Limb (tissue), 2 donors: ENCODE results near the gene RECK.

Experiments
- DNase-seq, 2 donors: peaks; one replicate each; pipeline ENCODE4 v3.0.0-alpha.2; 2016; ENCODE audit errors: extremely low spot score in 2 of 2

RECK gene

GRCh38 chr9:36138496-36138895, 101.8 kb downstream of the RECK start:
- DNase-seq: no peak

GRCh38 chr9:36138901-36139300, 102.2 kb downstream of the RECK start:
- DNase-seq: no peak

- DNase-seq: no peak
Observed at GRCh38 chr9:36140086-36141084, 103.7 kb downstream of the RECK start.

- no peak for DNase-seq
Observed at GRCh38 chr9:36141288-36141687, 104.6 kb downstream of the RECK start.

- no peak for DNase-seq
Observed at GRCh38 chr9:36141761-36142160, 105.0 kb downstream of the RECK start.

GRCh38 chr9:36142510-36143244, 106.0 kb downstream of the RECK start:
- no peak for DNase-seq

- no peak for DNase-seq
Observed at GRCh38 chr9:36143245-36143641, 106.5 kb downstream of the RECK start.

GRCh38 chr9:36144309-36145232, 107.9 kb downstream of the RECK start:
- no peak for DNase-seq

GRCh38 chr9:36145970-36146369, 109.3 kb downstream of the RECK start:
- no peak for DNase-seq

GRCh38 chr9:36146651-36147050, 109.9 kb downstream of the RECK start:
- DNase-seq: no peak

GRCh38 chr9:36147441-36148175, 110.9 kb downstream of the RECK start:
- no peak for DNase-seq

GRCh38 chr9:36148311-36149051, 111.8 kb downstream of the RECK start:
- DNase-seq: peak in 1 of 2 donors; percentile 74

GRCh38 chr9:36149197-36149596, 112.5 kb downstream of the RECK start:
- no peak for DNase-seq

GRCh38 chr9:36150574-36151315, 114.0 kb downstream of the RECK start:
- DNase-seq: no peak

GRCh38 chr9:36151316-36152210, 114.8 kb downstream of the RECK start:
- no peak for DNase-seq

GRCh38 chr9:36152741-36153438, 116.2 kb downstream of the RECK start:
- DNase-seq: no peak

- DNase-seq: no peak
Observed at GRCh38 chr9:36153746-36154145, 117.0 kb downstream of the RECK start.
